HCT116 (cell line): Measurements from ENCODE around the gene SART3. TPM values are rescaled to one million over a fixed set of nuclear protein-coding genes. Genes with fewer than 3 reads are reported as not detected.

Experiments used
- ATAC-seq: fragments of 200-7000 bp; cut with Tn5 transposase; 2 replicates; pipeline ENCODE4 v1.9.1; 2020; ENCODE audit warnings: mild to moderate bottlenecking, moderate library complexity
- BruUV-seq: library from RNA; stranded (reverse); fragments of 400-500 nt; replicated peaks from 2 replicates; lab custom pipeline; 2021; lab: Mats Ljungman, UMichigan
- CTCF ChIA-PET: fragments of 300-600 bp; sonication (Branson Sonifier 250); formaldehyde crosslinking; loops from one replicate; lab custom pipeline; 2021; ENCODE audit warnings: antibody characterized with exemption; lab: Charles Lee
- POLR2A ChIA-PET: fragments of 300-600, 350-600 bp; sonication (Branson Sonifier 250); formaldehyde crosslinking; loops from one replicate; lab custom pipeline; 2021; ENCODE audit warnings: antibody characterized with exemption; lab: Charles Lee
- RAD21 ChIA-PET, 2 experiments: fragments of 300-600 bp; sonication (Branson Sonifier 250); formaldehyde crosslinking; loops; one replicate each; lab custom pipeline; 2023; ENCODE audit warnings: low total read pairs in 2 of 2; ENCODE audit not compliant: uncharacterized antibody in 2 of 2, unreplicated experiment in 2 of 2, low non-redundant PET in 1 of 2; lab: Charles Lee
- DNase-seq: peaks from one replicate; pipeline ENCODE4 v3.0.0-alpha.2; 2010; ENCODE audit warnings: low read depth, low spot score
- H2AFZ ChIP-seq: fragments of 200-600 bp; shearing (Covaris generic), sonication (generic); 2 replicates; pipeline ENCODE4 v1.6.1; 2017; ENCODE audit warnings: low read depth, mixed run types, mixed read lengths, antibody characterized with exemption, low read length; ENCODE audit not compliant: poor library complexity, severe bottlenecking
- H3K27ac ChIP-seq: 2 replicates; pipeline ENCODE4 v1.5.1; 2012; ENCODE audit warnings: low read depth, low read length
- H3K27me3 ChIP-seq: fragments of 200-600 bp; sonication (generic); 2 replicates; pipeline ENCODE4 v1.6.1; 2016; ENCODE audit warnings: mixed run types, low read length, mixed read lengths; ENCODE audit not compliant: insufficient read depth
- H3K36me3 ChIP-seq, 2 experiments: fragments of 200-500 bp in 1 of 2; fragments of 200-600 bp in 1 of 2; sonication (Bioruptor generic) in 1 of 2; sonication (generic) in 1 of 2; 2 replicates each; pipeline versions ENCODE4 v1.5.1 to v1.6.1; 2014 to 2016; ENCODE audit warnings: low read length in 2 of 2, inconsistent platforms in 1 of 2, mixed read lengths in 1 of 2, mixed run types in 1 of 2; ENCODE audit not compliant: insufficient read depth in 2 of 2, control insufficient read depth in 1 of 2
- H3K4me1 ChIP-seq, 2 experiments: fragments of 200-600 bp in 1 of 2; sonication (generic) in 1 of 2; 2 replicates each; pipeline versions ENCODE4 v1.5.1 to v1.6.1; 2012 to 2017; ENCODE audit warnings: low read length in 2 of 2, inconsistent platforms in 1 of 2, mild to moderate bottlenecking in 1 of 2, mixed read lengths in 1 of 2, mixed run types in 1 of 2, moderate library complexity in 1 of 2; ENCODE audit not compliant: insufficient read depth in 2 of 2, control insufficient read depth in 1 of 2
- H3K4me2 ChIP-seq: fragments of 200-600 bp; sonication (generic); 2 replicates; pipeline ENCODE4 v1.6.1; 2017; ENCODE audit warnings: mixed run types, low read length, mixed read lengths
- H3K4me3 ChIP-seq, 2 experiments: fragments of 200-600 bp in 1 of 2; sonication (generic) in 1 of 2; replicated peaks in 1 of 2; 2 replicates each; pipeline ENCODE4 v1.5.1; 2011 to 2016; ENCODE audit warnings: low read length in 2 of 2, control low read depth in 1 of 2, low read depth in 1 of 2, mild to moderate bottlenecking in 1 of 2, mixed read lengths in 1 of 2, mixed run types in 1 of 2
- H3K79me2 ChIP-seq: fragments of 200-600 bp; sonication (generic); 2 replicates; pipeline ENCODE4 v1.6.1; 2017; ENCODE audit warnings: mild to moderate bottlenecking, mixed run types, low read length, moderate library complexity, mixed read lengths; ENCODE audit not compliant: insufficient read depth
- H3K9ac ChIP-seq: fragments of 200-600 bp; sonication (generic); 2 replicates; pipeline ENCODE4 v1.6.1; 2016; ENCODE audit warnings: low read length, mixed read lengths
- H3K9me2 ChIP-seq: fragments of 200-600 bp; sonication (generic), shearing (Covaris generic); 2 replicates; pipeline ENCODE4 v1.6.1; 2017; ENCODE audit warnings: mixed run types, mild to moderate bottlenecking, moderate library complexity; ENCODE audit not compliant: insufficient read depth
- H3K9me3 ChIP-seq, 2 experiments: fragments of 200-500 bp in 1 of 2; fragments of 200-600 bp in 1 of 2; sonication (Bioruptor generic) in 1 of 2; sonication (generic) in 1 of 2; 2 replicates each; pipeline ENCODE4 v1.6.1; 2014 to 2017; ENCODE audit warnings: low read length in 2 of 2, mixed read lengths in 2 of 2, inconsistent platforms in 1 of 2, low read depth in 1 of 2, mild to moderate bottlenecking in 1 of 2, mixed run types in 1 of 2, moderate library complexity in 1 of 2; ENCODE audit not compliant: control insufficient read depth in 1 of 2, insufficient read depth in 1 of 2
- H4K20me1 ChIP-seq: fragments of 200-600 bp; sonication (generic), shearing (Covaris generic); 2 replicates; pipeline ENCODE4 v1.6.1; 2017; ENCODE audit warnings: mixed run types, mild to moderate bottlenecking, moderate library complexity; ENCODE audit not compliant: insufficient read depth
- CEBPB ChIP-seq: IDR thresholded peaks from 2 replicates; pipeline ENCODE4 v1.6.1; 2012; ENCODE audit warnings: low read depth
- CTCF ChIP-seq, 3 experiments: fragments of 200-600 bp in 1 of 3; sonication (generic) in 1 of 3; IDR thresholded peaks in 2 of 3; conservative IDR thresholded peaks in 1 of 3; 2 replicates each; pipeline ENCODE4 v1.5.1; 2012 to 2017; ENCODE audit warnings: low read depth in 2 of 3, low read length in 2 of 3, antibody characterized with exemption in 1 of 3, borderline replicate concordance in 1 of 3, control low read depth in 1 of 3, mild to moderate bottlenecking in 1 of 3, mixed read lengths in 1 of 3, mixed run types in 1 of 3, moderate library complexity in 1 of 3; ENCODE audit not compliant: insufficient read depth in 1 of 3
- EGR1 ChIP-seq: IDR thresholded peaks from 2 replicates; pipeline ENCODE4 v1.6.1; 2012; ENCODE audit warnings: low read depth
- ELF1 ChIP-seq: IDR thresholded peaks from 2 replicates; pipeline ENCODE4 v1.6.1; 2012; ENCODE audit warnings: low read depth, borderline replicate concordance
- EZH2phosphoT487 ChIP-seq: fragments of 200-600 bp; IDR thresholded peaks from 2 replicates; pipeline ENCODE4 v1.6.1; 2018; ENCODE audit warnings: antibody characterized with exemption, borderline replicate concordance
- FOSL1 ChIP-seq: IDR thresholded peaks from 2 replicates; pipeline ENCODE4 v1.6.1; 2012; ENCODE audit warnings: low read depth
- JUND ChIP-seq: IDR thresholded peaks from 2 replicates; pipeline ENCODE4 v1.6.1; 2012
- POLR2AphosphoS5 ChIP-seq: IDR thresholded peaks from 2 replicates; pipeline ENCODE4 v1.6.1; 2011; ENCODE audit warnings: mild to moderate bottlenecking, low read depth, low read length, moderate library complexity
- REST ChIP-seq: IDR thresholded peaks from 2 replicates; pipeline ENCODE4 v1.6.1; 2012; ENCODE audit warnings: low read depth
- SIN3A ChIP-seq: IDR thresholded peaks from 2 replicates; pipeline ENCODE4 v1.6.1; 2012; ENCODE audit warnings: low read depth
- SP1 ChIP-seq: IDR thresholded peaks from 2 replicates; pipeline ENCODE4 v1.6.1; 2012; ENCODE audit warnings: low read depth
- SRF ChIP-seq: IDR thresholded peaks from 2 replicates; pipeline ENCODE4 v1.6.1; 2012; ENCODE audit warnings: low read depth
- TCF7L2 ChIP-seq: IDR thresholded peaks from 2 replicates; pipeline ENCODE4 v1.7.0; 2011; ENCODE audit warnings: borderline replicate concordance, inconsistent platforms; ENCODE audit not compliant: insufficient read depth, insufficient read length; ENCODE audit errors: extremely low read depth
- ZBTB33 ChIP-seq: IDR thresholded peaks from 2 replicates; pipeline ENCODE4 v1.6.1; 2011; ENCODE audit warnings: mild to moderate bottlenecking, low read length, moderate library complexity; ENCODE audit not compliant: insufficient replicate concordance; ENCODE audit errors: extremely low read depth
- ZFX ChIP-seq: fragments of 450-650 bp; IDR thresholded peaks from 2 replicates; pipeline ENCODE4 v1.6.1; 2017
- ZNF274 ChIP-seq: fragments of 200-500 bp; sonication (Bioruptor generic); IDR thresholded peaks from 2 replicates; pipeline ENCODE4 v1.6.1; 2014; ENCODE audit warnings: mild to moderate bottlenecking, low read depth, low read length, inconsistent platforms
- intact Hi-C: fragments of 100-400 bp; cut with micrococcal nuclease; formaldehyde crosslinking; loops from 2 replicates; pipeline ENCODE4 v1.10.0; 2022
- total RNA-seq: library from RNA; stranded (reverse); gene quantifications from one replicate; pipeline ENCODE4 v1.2.1, GENCODE V29; 2021; ENCODE audit not compliant: unreplicated experiment

SART3 gene
- total RNA-seq, 1 experiment from 2014 or later: 76.1 TPM

- TF ChIP-seq SRF: no peak
- TF ChIP-seq POLR2AphosphoS5: no peak
- no peak for TF ChIP-seq CTCF (IDR thresholded peaks at IDR 0.05 in 2 of 3, conservative IDR thresholded peaks at IDR 0.05 in 1 of 3; ENCODE audit: borderline replicate concordance in 1 of 3, insufficient read depth in 1 of 3, low read depth in 2 of 3, low read length in 2 of 3)
- TF ChIP-seq FOSL1: no peak
Observed at GRCh38 chr12:108605000-108605689, 44.2 kb upstream of the SART3 start (continued).

- no peaks in the 10 kb centered on the region for H3K9me3 ChIP-seq
- TF ChIP-seq ELF1 (no peak), FOSL1 (no peak), REST (no peak), TCF7L2 (no peak), SIN3A (no peak), EGR1 (no peak), JUND (no peak), CEBPB (no peak), POLR2AphosphoS5 (no peak), ZFX (no peak), EZH2phosphoT487 (no peak), ZNF274 (no peak), ZBTB33 (no peak), SP1 (no peak)
- no peaks in the 10 kb centered on the region for H3K36me3 ChIP-seq
- BruUV-seq: no TSS peak
- no peak overlapping the region for H2AFZ ChIP-seq
- POLR2A ChIA-PET: no interaction called here
- peaks cover 0 to 7% of the 10 kb centered on the region in 2 experiments; a peak in 1 of 4 replicates for H3K4me1 ChIP-seq
- no peak overlapping the region for H3K4me3 ChIP-seq
- H3K4me2 ChIP-seq: no peak overlapping the region
- ATAC-seq (no peak), DNase-seq (no peak)
- no peaks in the 10 kb centered on the region for H3K9me2 ChIP-seq
- H3K27me3 ChIP-seq: no peaks in the 10 kb centered on the region
- intact Hi-C loops: no loop called here
- H3K79me2 ChIP-seq: no peaks in the 10 kb centered on the region
- no peak overlapping the region for H3K27ac ChIP-seq
- H4K20me1 ChIP-seq: no peaks in the 10 kb centered on the region
- no peak overlapping the region for H3K9ac ChIP-seq
- CTCF ChIA-PET: no interaction called here
- RAD21 ChIA-PET: no interaction called here
Observed at GRCh38 chr12:108604208-108604941, 43.4 kb upstream of the SART3 start.
